Ovary (tissue), 9 donors: ENCODE measurements around the gene NAALADL2. TPM values are rescaled to one million over a fixed set of nuclear protein-coding genes. Genes with fewer than 3 reads are reported as not detected.

Experiments used
- DNase-seq, 5 donors: peaks; one replicate each; pipeline ENCODE4 v3.0.0-alpha.2; 2019 to 2020
- H3K27ac ChIP-seq, 2 donors: fragments of 200-600 bp; one replicate each; pipeline versions ENCODE4 v1.5.1 to v1.8.0; 2019 to 2022
- H3K27me3 ChIP-seq: fragments of 200-600 bp; one replicate; pipeline ENCODE4 v1.8.0; 2022
- H3K36me3 ChIP-seq: fragments of 200-600 bp; sonication (generic); one replicate; pipeline ENCODE4 v1.5.1; 2019
- H3K4me1 ChIP-seq: one replicate; pipeline ENCODE4 v1.8.1; 2013; ENCODE audit warnings: mild to moderate bottlenecking, moderate library complexity; ENCODE audit not compliant: insufficient read depth
- H3K4me3 ChIP-seq: fragments of 200-600 bp; sonication (generic); one replicate; pipeline ENCODE4 v1.5.1; 2017
- H3K9me3 ChIP-seq, 2 donors: fragments of 200-600 bp in 1 of 2; sonication (generic) in 1 of 2; one replicate each; pipeline versions ENCODE4 v1.5.1 to v1.8.1; 2013 to 2019; ENCODE audit warnings: mild to moderate bottlenecking in 1 of 2, moderate library complexity in 1 of 2
- CTCF ChIP-seq, 3 donors: fragments of 450-650 bp in 2 of 3; fragments of 200-600 bp in 1 of 3; IDR thresholded peaks; one replicate each; pipeline versions ENCODE4 v1.5.1 to v1.8.0; 2016 to 2022; ENCODE audit warnings: antibody characterized with exemption in 3 of 3, mild to moderate bottlenecking in 1 of 3
- EP300 ChIP-seq: sonication (generic); formaldehyde crosslinking; IDR thresholded peaks from one replicate; pipeline ENCODE4 v1.6.1; 2017; ENCODE audit warnings: antibody characterized with exemption
- POLR2A ChIP-seq: fragments of 450-650 bp; IDR thresholded peaks from one replicate; pipeline ENCODE4 v1.6.1; 2017; ENCODE audit warnings: antibody characterized with exemption, mild to moderate bottlenecking, moderate library complexity
- WGBS, 3 donors: extraction: QIAGEN DNeasy Blood & Tissue Kit in 1 of 3; methylation state at CpG; one replicate each; pipeline versions ENCODE4 v1.1.5 to v1.1.7; 2013 to 2017; 5-methylcytosine and 5-hydroxymethylcytosine counted together
- intact Hi-C, 4 donors: fragments of 100-400 bp; cut with DNase I; formaldehyde crosslinking; loops; one replicate each; pipeline versions ENCODE4 v1.11.0 to v1.15.1; 2022 to 2023
- polyA plus RNA-seq, 2 donors: library from polyadenylated mRNA; stranded (reverse); fragments of 200-250 nt in 1 of 2; fragments of 350-450 nt in 1 of 2; fragmentation: Illumina TruSeq in 1 of 2; extraction: RNeasy Lipid Tissue Mini Kit (QIAGEN cat#74804) in 1 of 2; gene quantifications; one replicate each; pipeline ENCODE4 v1.2.3, GENCODE V29; 2013 to 2014
- total RNA-seq, 7 donors: library from RNA; depleted of rRNA in 2 of 7; stranded (reverse); fragments of >200 nt in 2 of 7; fragmentation: NEBNext Ultra II Directional in 3 of 7; extraction: Animal tissue kit (Norgen Biotek cat#: 25700) in 3 of 7; gene quantifications; one replicate each; pipeline versions ENCODE4 v1.1.0 to v1.2.4, GENCODE V29; 2016 to 2023
- donor health status: DM: no; HTN: no; CAD: no; lungs with moderate emphysema.
- donor health status: DM: no; HTN: no; CAD: no.
- donor health status: Bipolar disorder and iron deficiency.
- donor health status: DM: yes; HTN: yes; CAD: no.
- donor health status: DM: no; HTN: no; CAD: no.
- donor health status: DM: yes; HTN: yes; CAD: no.

The NAALADL2 gene
- total and polyA plus RNA-seq, 9 donors: 2.3 to 29.3 (median 15.2) TPM

DNA sequence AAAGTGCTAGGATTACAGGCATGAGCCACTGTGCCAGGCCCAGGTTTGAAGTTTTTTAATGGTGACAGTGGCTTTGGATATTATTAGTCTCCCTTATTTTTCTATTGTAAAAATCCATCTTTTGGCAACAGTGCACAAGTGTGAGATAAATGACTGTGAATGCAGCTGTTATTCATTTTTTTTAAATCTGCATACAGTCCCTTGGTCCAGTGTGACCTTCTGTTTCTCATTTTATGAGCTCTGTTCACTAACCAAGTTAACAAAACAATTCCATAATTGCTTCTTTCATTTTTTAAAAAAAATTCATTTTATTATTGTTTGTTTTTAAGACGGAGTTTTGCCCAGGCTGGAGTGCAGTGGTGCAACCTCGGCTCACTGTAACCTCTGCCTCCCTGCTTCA is 381.8 kb downstream of the NAALADL2 start:
- Histone ChIP-seq H3K36me3 (no peaks in the 10 kb centered on the region), H3K27me3 (no peaks in the 10 kb centered on the region), H3K4me3 (no peak overlapping the region), H3K9me3 (no peaks in the 10 kb centered on the region), H3K4me1 (peaks cover 5% of the 10 kb centered on the region), H3K27ac (no peak overlapping the region)
- no peak for TF ChIP-seq EP300
- TF ChIP-seq POLR2A: no peak
- TF ChIP-seq CTCF (IDR thresholded peaks at IDR 0.05): no peak
- intact Hi-C loops: no loop called here
- no peak for DNase-seq
- WGBS, 3 donors: 14 to 25% (median 23%) methylated on average over 2 of the region's 2 CpGs

DNA sequence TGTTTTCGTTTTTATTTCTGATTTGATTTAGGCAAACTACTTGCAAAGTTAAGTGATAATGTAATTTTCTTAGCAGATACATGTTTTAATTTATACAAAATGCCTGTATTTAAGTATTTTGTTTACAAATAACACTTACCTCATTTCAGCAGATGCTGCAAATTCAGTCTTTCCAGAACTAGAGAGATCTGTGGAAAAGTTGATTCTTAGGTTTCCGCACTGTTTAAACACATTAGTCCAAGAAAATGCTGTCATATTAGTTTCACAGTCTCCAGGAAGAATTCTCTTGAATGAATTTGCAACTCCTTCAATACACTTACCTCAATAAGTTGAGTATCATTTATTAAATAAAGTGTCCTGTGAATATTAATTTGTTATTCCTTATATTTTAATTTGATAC is 383.1 kb downstream of the NAALADL2 start:
- Histone ChIP-seq H3K36me3 (no peaks in the 10 kb centered on the region), H3K27ac (no peak overlapping the region), H3K9me3 (no peaks in the 10 kb centered on the region), H3K27me3 (no peaks in the 10 kb centered on the region), H3K4me1 (peaks cover 5% of the 10 kb centered on the region), H3K4me3 (no peak overlapping the region)
- no peak for TF ChIP-seq CTCF (IDR thresholded peaks at IDR 0.05)
- intact Hi-C loops: no loop called here
- DNase-seq: no peak
- WGBS, 3 donors: 89 to 98% (median 97%) methylated on average over 2 of the region's 2 CpGs

DNA sequence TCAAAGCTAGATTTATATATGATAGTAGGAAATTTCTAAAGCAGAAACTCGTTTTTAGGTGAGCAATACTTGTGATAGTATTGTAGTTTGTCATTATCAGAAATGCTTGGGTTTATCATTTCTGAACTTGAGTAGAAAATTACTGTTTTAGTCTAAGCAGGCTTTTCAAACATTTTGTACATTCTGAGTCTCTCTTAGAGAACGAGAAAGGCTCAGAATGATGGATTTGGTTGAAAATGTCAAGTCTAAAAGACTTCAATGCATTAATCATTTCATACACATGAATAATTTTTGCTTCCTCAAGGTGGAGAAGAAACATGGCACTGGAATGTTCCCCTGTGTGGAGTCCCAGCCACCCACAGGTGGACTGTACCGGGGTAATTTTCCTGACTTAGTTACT is 387.1 kb downstream of the NAALADL2 start:
- DNase-seq: no peak
- TF ChIP-seq POLR2A: no peak
- TF ChIP-seq CTCF (IDR thresholded peaks at IDR 0.05): no peak
- TF ChIP-seq EP300: no peak
- intact Hi-C loops: no loop called here
- H3K9me3 ChIP-seq: no peaks in the 10 kb centered on the region
- H3K4me3 ChIP-seq: no peak overlapping the region
- peaks cover under 1% of the 10 kb centered on the region for H3K4me1 ChIP-seq
- no peaks in the 10 kb centered on the region for H3K36me3 ChIP-seq
- no peak overlapping the region for H3K27ac ChIP-seq
- no peaks in the 10 kb centered on the region for H3K27me3 ChIP-seq
- WGBS, 3 donors: 76 to 77% (median 76%) methylated on average over 3 of the region's 3 CpGs

DNA sequence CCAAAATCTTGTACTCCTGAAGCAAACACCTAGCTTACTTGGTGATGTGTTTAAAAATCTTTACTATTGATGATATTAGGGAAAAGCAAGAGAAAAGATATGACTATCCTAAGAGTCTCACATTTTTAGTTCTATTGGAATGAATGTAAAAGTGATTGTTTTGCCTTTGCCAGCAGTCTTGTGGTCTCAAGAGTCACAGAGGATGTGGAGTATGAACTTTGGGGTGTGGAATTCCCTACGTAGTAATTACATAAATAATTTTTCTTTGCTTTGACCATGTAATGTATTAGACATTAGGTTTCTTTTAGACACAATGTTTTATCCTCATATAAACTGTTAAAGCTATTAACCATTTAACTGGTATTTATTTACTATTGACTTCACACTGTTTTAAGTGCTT is 387.6 kb downstream of the NAALADL2 start:
- TF ChIP-seq EP300: no peak
- no peak for TF ChIP-seq POLR2A
- no peak for TF ChIP-seq CTCF (IDR thresholded peaks at IDR 0.05)
- Histone ChIP-seq H3K9me3 (no peaks in the 10 kb centered on the region), H3K4me3 (no peak overlapping the region), H3K4me1 (no peaks in the 10 kb centered on the region), H3K27me3 (no peaks in the 10 kb centered on the region), H3K27ac (no peak overlapping the region), H3K36me3 (no peaks in the 10 kb centered on the region)
- intact Hi-C loops: no loop called here
- DNase-seq: no peak
- 43 to 52% (median 46%) methylated on average over 1 of the region's 1 CpG for WGBS, 3 donors

GRCh38 chr3:175247629-175248028 is 388.5 kb downstream of the NAALADL2 start:
- Histone ChIP-seq H3K27ac (no peak overlapping the region), H3K27me3 (no peaks in the 10 kb centered on the region), H3K9me3 (no peaks in the 10 kb centered on the region), H3K36me3 (no peaks in the 10 kb centered on the region), H3K4me1 (no peaks in the 10 kb centered on the region), H3K4me3 (no peak overlapping the region)
- 89 to 97% (median 92%) methylated on average over 1 of the region's 1 CpG for WGBS, 3 donors
- intact Hi-C loops: no loop called here
- DNase-seq: no peak
- no peak for TF ChIP-seq EP300
- no peak for TF ChIP-seq CTCF (IDR thresholded peaks at IDR 0.05)
